IPS-20b (cell line): ENCODE results near the gene PHLDB2.

ENCODE experiments used
- H3K27ac ChIP-seq: one replicate; pipeline ENCODE4 v1.5.1; 2013; ENCODE audit warnings: low read length
- H3K27me3 ChIP-seq: 2 replicates; pipeline ENCODE4 v1.6.1; 2013; ENCODE audit warnings: mild to moderate bottlenecking, low read length, inconsistent platforms; ENCODE audit not compliant: insufficient read depth
- H3K36me3 ChIP-seq: 2 replicates; pipeline ENCODE4 v1.6.1; 2013; ENCODE audit warnings: low read depth, mild to moderate bottlenecking, inconsistent platforms, low read length, moderate library complexity; ENCODE audit not compliant: insufficient read depth
- H3K4me1 ChIP-seq: 2 replicates; pipeline ENCODE4 v1.6.1; 2013; ENCODE audit warnings: mild to moderate bottlenecking, control low read depth, inconsistent platforms, low read length, moderate library complexity; ENCODE audit not compliant: insufficient read depth
- H3K4me3 ChIP-seq: 2 replicates; pipeline ENCODE4 v1.5.1; 2013; ENCODE audit warnings: mild to moderate bottlenecking, low read length, inconsistent platforms
- H3K9ac ChIP-seq: 2 replicates; pipeline ENCODE4 v1.6.1; 2013; ENCODE audit warnings: low read depth, mild to moderate bottlenecking, inconsistent platforms, low read length, moderate library complexity
- H3K9me3 ChIP-seq: 2 replicates; pipeline ENCODE4 v1.6.1; 2013; ENCODE audit warnings: mild to moderate bottlenecking, low read depth, low read length, inconsistent platforms; ENCODE audit not compliant: insufficient read depth

Gene PHLDB2

GRCh38 chr3:111824351-111824750 lies 34.7 kb upstream of the PHLDB2 start:
- Histone ChIP-seq H3K9me3 (no peaks in the 10 kb centered on the region), H3K9ac (no peak overlapping the region), H3K4me3 (no peak overlapping the region), H3K36me3 (no peaks in the 10 kb centered on the region), H3K27ac (no peak overlapping the region), H3K27me3 (no peaks in the 10 kb centered on the region), H3K4me1 (no peaks in the 10 kb centered on the region)

GRCh38 chr3:111827871-111828270 lies 31.2 kb upstream of the PHLDB2 start:
- Histone ChIP-seq H3K9me3 (no peaks in the 10 kb centered on the region), H3K27me3 (no peaks in the 10 kb centered on the region), H3K36me3 (no peaks in the 10 kb centered on the region), H3K9ac (no peak overlapping the region), H3K4me3 (no peak overlapping the region), H3K4me1 (no peaks in the 10 kb centered on the region), H3K27ac (no peak overlapping the region)

GRCh38 chr3:111828530-111828929 lies 30.5 kb upstream of the PHLDB2 start:
- H3K9ac ChIP-seq = no peak overlapping the region
- H3K27ac ChIP-seq = no peak overlapping the region
- no peaks in the 10 kb centered on the region for H3K4me1 ChIP-seq
- H3K36me3 ChIP-seq = no peaks in the 10 kb centered on the region
- H3K27me3 ChIP-seq = no peaks in the 10 kb centered on the region
- H3K4me3 ChIP-seq = no peak overlapping the region
- H3K9me3 ChIP-seq = no peaks in the 10 kb centered on the region

GRCh38 chr3:111829023-111829422 lies 30.0 kb upstream of the PHLDB2 start:
- no peak overlapping the region for H3K4me3 ChIP-seq
- H3K36me3 ChIP-seq = no peaks in the 10 kb centered on the region
- no peaks in the 10 kb centered on the region for H3K27me3 ChIP-seq
- no peaks in the 10 kb centered on the region for H3K4me1 ChIP-seq
- no peak overlapping the region for H3K9ac ChIP-seq
- no peak overlapping the region for H3K27ac ChIP-seq
- no peaks in the 10 kb centered on the region for H3K9me3 ChIP-seq

- no peaks in the 10 kb centered on the region for H3K36me3 ChIP-seq
- no peaks in the 10 kb centered on the region for H3K4me1 ChIP-seq
- H3K9me3 ChIP-seq = no peaks in the 10 kb centered on the region
- no peak overlapping the region for H3K9ac ChIP-seq
- peaks cover 13% of the 10 kb centered on the region for H3K27me3 ChIP-seq
- H3K4me3 ChIP-seq = no peak overlapping the region
- no peak overlapping the region for H3K27ac ChIP-seq
Measured at GRCh38 chr3:111831840-111832239, 27.2 kb upstream of the PHLDB2 start.

GRCh38 chr3:111837112-111837511 lies 22.0 kb upstream of the PHLDB2 start:
- no peak overlapping the region for H3K9ac ChIP-seq
- H3K4me3 ChIP-seq = no peak overlapping the region
- no peaks in the 10 kb centered on the region for H3K4me1 ChIP-seq
- no peaks in the 10 kb centered on the region for H3K36me3 ChIP-seq
- peaks cover 20% of the 10 kb centered on the region for H3K27me3 ChIP-seq
- H3K9me3 ChIP-seq = no peaks in the 10 kb centered on the region
- no peak overlapping the region for H3K27ac ChIP-seq

- Histone ChIP-seq H3K9me3 (no peaks in the 10 kb centered on the region), H3K4me1 (no peaks in the 10 kb centered on the region), H3K27ac (no peak overlapping the region), H3K36me3 (no peaks in the 10 kb centered on the region), H3K4me3 (no peak overlapping the region), H3K27me3 (peaks cover 20% of the 10 kb centered on the region), H3K9ac (no peak overlapping the region)
Measured at GRCh38 chr3:111838133-111838532, 20.9 kb upstream of the PHLDB2 start.

- Histone ChIP-seq H3K27ac (no peak overlapping the region), H3K27me3 (no peaks in the 10 kb centered on the region), H3K4me3 (no peak overlapping the region), H3K9me3 (no peaks in the 10 kb centered on the region), H3K4me1 (no peaks in the 10 kb centered on the region), H3K9ac (no peak overlapping the region), H3K36me3 (no peaks in the 10 kb centered on the region)
Measured at GRCh38 chr3:111846039-111846438, 13.0 kb upstream of the PHLDB2 start.

GRCh38 chr3:111846717-111847116 lies 12.3 kb upstream of the PHLDB2 start:
- no peak overlapping the region for H3K4me3 ChIP-seq
- no peak overlapping the region for H3K27ac ChIP-seq
- H3K9ac ChIP-seq = no peak overlapping the region
- H3K4me1 ChIP-seq = no peaks in the 10 kb centered on the region; the same call in 1 of the 2 replicates
- H3K9me3 ChIP-seq = no peaks in the 10 kb centered on the region
- no peaks in the 10 kb centered on the region for H3K27me3 ChIP-seq
- no peaks in the 10 kb centered on the region for H3K36me3 ChIP-seq

- Histone ChIP-seq H3K4me3 (no peak overlapping the region), H3K4me1 (no peaks in the 10 kb centered on the region; the same call in 1 of the 2 replicates), H3K27ac (no peak overlapping the region), H3K9me3 (no peaks in the 10 kb centered on the region), H3K27me3 (no peaks in the 10 kb centered on the region), H3K9ac (no peak overlapping the region), H3K36me3 (no peaks in the 10 kb centered on the region)
Measured at GRCh38 chr3:111848283-111848682, 10.8 kb upstream of the PHLDB2 start.

GRCh38 chr3:111848778-111849177 lies 10.3 kb upstream of the PHLDB2 start:
- H3K27ac ChIP-seq = no peak overlapping the region
- H3K27me3 ChIP-seq = no peaks in the 10 kb centered on the region
- H3K36me3 ChIP-seq = no peaks in the 10 kb centered on the region
- no peaks in the 10 kb centered on the region for H3K9me3 ChIP-seq
- H3K4me1 ChIP-seq = no peaks in the 10 kb centered on the region; the same call in 1 of the 2 replicates
- no peak overlapping the region for H3K9ac ChIP-seq
- H3K4me3 ChIP-seq = no peak overlapping the region

GRCh38 chr3:111850537-111850936 lies 8.5 kb upstream of the PHLDB2 start:
- Histone ChIP-seq H3K9ac (no peak overlapping the region), H3K36me3 (no peaks in the 10 kb centered on the region), H3K4me1 (no peaks in the 10 kb centered on the region; the same call in 1 of the 2 replicates), H3K27ac (no peak overlapping the region), H3K4me3 (no peak overlapping the region), H3K9me3 (no peaks in the 10 kb centered on the region), H3K27me3 (no peaks in the 10 kb centered on the region)

GRCh38 chr3:111851511-111851954 lies 7.5 kb upstream of the PHLDB2 start:
- Histone ChIP-seq H3K9ac (no peak overlapping the region), H3K27ac (no peak overlapping the region), H3K27me3 (no peaks in the 10 kb centered on the region), H3K9me3 (no peaks in the 10 kb centered on the region), H3K4me3 (no peak overlapping the region), H3K4me1 (no peaks in the 10 kb centered on the region; the same call in 1 of the 2 replicates), H3K36me3 (no peaks in the 10 kb centered on the region)
